ENCODE measurements around the gene ITGA11. TPM values are rescaled to one million over a fixed set of nuclear protein-coding genes. Genes with fewer than 3 reads are reported as not detected.

Gene ITGA11
- total and polyA plus RNA-seq, 5 experiments from 2014 or later: 0.02 to 0.11 (median 0.03) TPM; not detected in 2

- no peaks in the 10 kb centered on the region for H3K9me3 Mint-ChIP-seq
- peak overlapping the region in 1 of 10 donors; percentile 10 for H3K27ac Mint-ChIP-seq
- peak in 1 of 10 donors; percentile 10 for DNase-seq
- no peaks in the 10 kb centered on the region for H3K27me3 Mint-ChIP-seq
- H3K36me3 Mint-ChIP-seq: no peaks in the 10 kb centered on the region
- ATAC-seq: no peak
- H3K4me3 Mint-ChIP-seq: no peak overlapping the region
- H3K4me1 Mint-ChIP-seq: peaks cover 10 to 20% (median 16%) of the 10 kb centered on the region in 4 donors
- POLR2A ChIA-PET: no interaction called here
Observed at GRCh38 chr15:68377766-68378165, 54.2 kb downstream of the ITGA11 start.

GRCh38 chr15:68376447-68377060, 55.4 kb downstream of the ITGA11 start:
- no peaks in the 10 kb centered on the region for H3K27me3 Mint-ChIP-seq
- no peak overlapping the region for H3K27ac Mint-ChIP-seq
- H3K36me3 Mint-ChIP-seq: no peaks in the 10 kb centered on the region
- POLR2A ChIA-PET: interaction anchor here (0.5 kb wide), 1 partner anchor 226 kb away, joined by 3 read pairs; no protein-coding TSS in a partner anchor
- ATAC-seq (no peak), DNase-seq (no peak)
- peaks cover 10 to 20% (median 16%) of the 10 kb centered on the region in 4 donors for H3K4me1 Mint-ChIP-seq
- H3K9me3 Mint-ChIP-seq: no peaks in the 10 kb centered on the region
- H3K4me3 Mint-ChIP-seq: no peak overlapping the region

GRCh38 chr15:68375716-68376220, 56.2 kb downstream of the ITGA11 start:
- Mint-ChIP-seq H3K36me3 (no peaks in the 10 kb centered on the region), H3K27ac (no peak overlapping the region), H3K27me3 (no peaks in the 10 kb centered on the region), H3K4me1 (peaks cover 10 to 19% (median 16%) of the 10 kb centered on the region in 4 donors), H3K9me3 (no peaks in the 10 kb centered on the region), H3K4me3 (no peak overlapping the region)
- ATAC-seq (no peak), DNase-seq (peak in 1 of 10 donors; percentile 2)
- POLR2A ChIA-PET: interaction anchor here (0.5 kb wide), 1 partner anchor 226 kb away, joined by 3 read pairs; no protein-coding TSS in a partner anchor

- no peaks in the 10 kb centered on the region for H3K9me3 Mint-ChIP-seq
- no peak overlapping the region for H3K27ac Mint-ChIP-seq
- DNase-seq (no peak), ATAC-seq (no peak)
- peaks cover 0 to under 1% (median 0%) of the 10 kb centered on the region in 5 donors for H3K27me3 Mint-ChIP-seq
- peaks cover 10 to 16% (median 15%) of the 10 kb centered on the region in 4 donors for H3K4me1 Mint-ChIP-seq
- H3K4me3 Mint-ChIP-seq: no peak overlapping the region
- POLR2A ChIA-PET: no interaction called here
- no peaks in the 10 kb centered on the region for H3K36me3 Mint-ChIP-seq
Observed at GRCh38 chr15:68375191-68375631, 56.8 kb downstream of the ITGA11 start.

- H3K27ac Mint-ChIP-seq: peak overlapping the region in 1 of 10 donors; percentile 27
- ATAC-seq (no peak), DNase-seq (no peak)
- H3K27me3 Mint-ChIP-seq: peaks cover 0 to 10% (median 0%) of the 10 kb centered on the region in 5 donors
- no peaks in the 10 kb centered on the region for H3K36me3 Mint-ChIP-seq
- H3K4me3 Mint-ChIP-seq: no peak overlapping the region
- POLR2A ChIA-PET: no interaction called here
- H3K4me1 Mint-ChIP-seq: peaks cover 4 to 7% (median 5%) of the 10 kb centered on the region in 4 donors
- H3K9me3 Mint-ChIP-seq: no peaks in the 10 kb centered on the region
Observed at GRCh38 chr15:68374168-68374745, 57.7 kb downstream of the ITGA11 start.

GRCh38 chr15:68373028-68373427, 58.9 kb downstream of the ITGA11 start:
- no peak overlapping the region for H3K4me3 Mint-ChIP-seq
- DNase-seq (no peak), ATAC-seq (no peak)
- no peaks in the 10 kb centered on the region for H3K36me3 Mint-ChIP-seq
- H3K9me3 Mint-ChIP-seq: no peaks in the 10 kb centered on the region
- POLR2A ChIA-PET: no interaction called here
- H3K4me1 Mint-ChIP-seq: no peaks in the 10 kb centered on the region
- H3K27me3 Mint-ChIP-seq: peaks cover 0 to 21% (median 0%) of the 10 kb centered on the region in 5 donors
- H3K27ac Mint-ChIP-seq: no peak overlapping the region

GRCh38 chr15:68372291-68372811, 59.6 kb downstream of the ITGA11 start:
- H3K4me3 Mint-ChIP-seq: no peak overlapping the region
- DNase-seq: no peak
- POLR2A ChIA-PET: no interaction called here
- no peaks in the 10 kb centered on the region for H3K9me3 Mint-ChIP-seq
- H3K27ac Mint-ChIP-seq: no peak overlapping the region
- H3K4me1 Mint-ChIP-seq: no peaks in the 10 kb centered on the region
- H3K36me3 Mint-ChIP-seq: no peaks in the 10 kb centered on the region
- H3K27me3 Mint-ChIP-seq: peaks cover 0 to 21% (median 0%) of the 10 kb centered on the region in 5 donors
- no peak for ATAC-seq

GRCh38 chr15:68371851-68372250, 60.1 kb downstream of the ITGA11 start:
- H3K4me3 Mint-ChIP-seq: no peak overlapping the region
- H3K4me1 Mint-ChIP-seq: no peaks in the 10 kb centered on the region
- ATAC-seq: no peak
- peaks cover 0 to 21% (median 0%) of the 10 kb centered on the region in 5 donors for H3K27me3 Mint-ChIP-seq
- H3K27ac Mint-ChIP-seq: no peak overlapping the region
- POLR2A ChIA-PET: no interaction called here
- no peak for DNase-seq
- H3K36me3 Mint-ChIP-seq: no peaks in the 10 kb centered on the region
- H3K9me3 Mint-ChIP-seq: no peaks in the 10 kb centered on the region

- Mint-ChIP-seq H3K4me3 (no peak overlapping the region), H3K27ac (no peak overlapping the region), H3K27me3 (peaks cover 0 to 21% (median 0%) of the 10 kb centered on the region in 5 donors), H3K36me3 (no peaks in the 10 kb centered on the region), H3K4me1 (no peaks in the 10 kb centered on the region), H3K9me3 (no peaks in the 10 kb centered on the region)
- DNase-seq (no peak), ATAC-seq (no peak)
- POLR2A ChIA-PET: no interaction called here
Observed at GRCh38 chr15:68371160-68371559, 60.8 kb downstream of the ITGA11 start.

- H3K27ac Mint-ChIP-seq: no peak overlapping the region
- H3K4me1 Mint-ChIP-seq: no peaks in the 10 kb centered on the region
- ATAC-seq (no peak), DNase-seq (no peak)
- H3K9me3 Mint-ChIP-seq: no peaks in the 10 kb centered on the region
- POLR2A ChIA-PET: no interaction called here
- peaks cover 0 to 21% (median 0%) of the 10 kb centered on the region in 5 donors for H3K27me3 Mint-ChIP-seq
- no peaks in the 10 kb centered on the region for H3K36me3 Mint-ChIP-seq
- H3K4me3 Mint-ChIP-seq: no peak overlapping the region
Observed at GRCh38 chr15:68370768-68371151, 61.2 kb downstream of the ITGA11 start.

GRCh38 chr15:68369931-68370767, 61.8 kb downstream of the ITGA11 start:
- Mint-ChIP-seq H3K27ac (no peak overlapping the region), H3K27me3 (peaks cover 0 to 21% (median 0%) of the 10 kb centered on the region in 5 donors), H3K9me3 (no peaks in the 10 kb centered on the region), H3K4me1 (peaks cover 0 to 2% (median under 1%) of the 10 kb centered on the region in 4 donors), H3K36me3 (no peaks in the 10 kb centered on the region), H3K4me3 (no peak overlapping the region)
- DNase-seq: no peak
- no peak for ATAC-seq
- POLR2A ChIA-PET: no interaction called here

- no peak overlapping the region for H3K4me3 Mint-ChIP-seq
- POLR2A ChIA-PET: interaction anchor here (0.7 kb wide), 1 partner anchor 26 kb away, joined by 4 read pairs; no protein-coding TSS in a partner anchor
Observed at GRCh38 chr15:68368731-68369435, 63.1 kb downstream of the ITGA11 start.

More at GRCh38 chr15:68368731-68369435, 63.1 kb downstream of the ITGA11 start:
- DNase-seq (no peak), ATAC-seq (no peak)
- Mint-ChIP-seq H3K9me3 (no peaks in the 10 kb centered on the region), H3K27me3 (peaks cover 0 to 21% (median 0%) of the 10 kb centered on the region in 5 donors), H3K36me3 (no peaks in the 10 kb centered on the region), H3K27ac (peak overlapping the region in 1 of 10 donors; percentile 66), H3K4me1 (peaks cover 0 to 3% (median under 1%) of the 10 kb centered on the region in 4 donors)

Data from naive thymus-derived CD8-positive, alpha-beta T cell (primary cell).